Transverse colon (tissue), 4 donors: ENCODE results near the gene DDX27. TPM values are rescaled to one million over a fixed set of nuclear protein-coding genes. Genes with fewer than 3 reads are reported as not detected.
"Not testable (repeated sequence)": the region's sequence is repeated elsewhere in the genome, so short reads cannot be mapped to it uniquely, and the experiment has no call there.

Experiments used
- DNase-seq: peaks from one replicate; pipeline ENCODE4 v3.0.0-alpha.2; 2019
- H3K27ac ChIP-seq, 4 donors: fragments of 200-600 bp; sonication (generic); 2 replicates each; pipeline ENCODE4 v1.5.1; 2016 to 2018; ENCODE audit warnings: inconsistent platforms in 4 of 4
- H3K27me3 ChIP-seq: fragments of 200-600 bp; sonication (generic); 2 replicates; pipeline ENCODE4 v1.5.1; 2017; ENCODE audit warnings: inconsistent platforms
- H3K36me3 ChIP-seq, 4 donors: fragments of 200-600 bp; sonication (generic); 2 replicates each; pipeline ENCODE4 v1.5.1; 2017 to 2019; ENCODE audit warnings: inconsistent platforms in 4 of 4
- H3K4me1 ChIP-seq, 4 donors: fragments of 200-600 bp; sonication (generic); 2 replicates each; pipeline ENCODE4 v1.5.1; 2017 to 2020; ENCODE audit warnings: inconsistent platforms in 4 of 4
- H3K4me3 ChIP-seq, 4 donors: fragments of 200-600 bp; sonication (generic); 1 replicate in 1 of 4; 2 replicates in 3 of 4; pipeline versions ENCODE4 v1.5.1 to v1.6.1; 2017 to 2019; ENCODE audit warnings: inconsistent platforms in 4 of 4
- H3K9me3 ChIP-seq, 2 donors: fragments of 200-600 bp; sonication (generic); 2 replicates each; pipeline ENCODE4 v1.5.1; 2017 to 2019; ENCODE audit warnings: inconsistent platforms in 2 of 2
- CTCF ChIP-seq, 5 experiments: fragments of 200-600 bp in 3 of 5; fragments of 450-650 bp in 2 of 5; sonication (generic) in 3 of 5; IDR thresholded peaks; 1 replicate in 2 of 5; 2 replicates in 3 of 5; pipeline ENCODE4 v1.5.1; 2016 to 2017; ENCODE audit warnings: antibody characterized with exemption in 5 of 5, inconsistent platforms in 3 of 5, mild to moderate bottlenecking in 2 of 5, moderate library complexity in 1 of 5
- EP300 ChIP-seq: sonication (generic); formaldehyde crosslinking; IDR thresholded peaks from one replicate; pipeline ENCODE4 v1.6.1; 2017; ENCODE audit warnings: antibody characterized with exemption, low read depth
- POLR2A ChIP-seq: fragments of 450-650 bp; IDR thresholded peaks from one replicate; pipeline ENCODE4 v1.6.1; 2016; ENCODE audit warnings: antibody characterized with exemption, mild to moderate bottlenecking, moderate library complexity
- POLR2AphosphoS5 ChIP-seq, 3 donors: sonication (generic); formaldehyde crosslinking; IDR thresholded peaks; one replicate each; pipeline ENCODE4 v1.6.1; 2016; ENCODE audit warnings: antibody characterized with exemption in 3 of 3
- WGBS, 2 donors: methylation state at CpG; one replicate each; pipeline ENCODE4 v1.1.5; 2018; ENCODE audit warnings: low coverage in 1 of 2; 5-methylcytosine and 5-hydroxymethylcytosine counted together
- in situ Hi-C, 4 donors: fragments of 200-750 bp; cut with MboI; loops; one replicate each; pipeline versions ENCODE4 v1.15.0 to v1.15.1; 2017; ENCODE audit warnings: low sequenced_read_pairs in 3 of 4, low pct_ligation_motif_present in 1 of 4, low pct_unique_long_range_greater_than_20kb in 1 of 4
- intact Hi-C: fragments of 100-400 bp; cut with DNase I; formaldehyde crosslinking; loops from one replicate; pipeline ENCODE4 v1.15.1; 2023; ENCODE audit warnings: low total_unique reads
- total RNA-seq, 4 donors: library from RNA; depleted of rRNA; stranded (reverse); fragments of >200 nt; gene quantifications; one replicate each; pipeline ENCODE4 v1.1.0, GENCODE V29; 2016

DDX27 gene
- total RNA-seq, 4 donors from 2014 or later: 13.1 to 37.0 (median 24.8) TPM

- peak; percentile 23 for DNase-seq
- WGBS, 2 donors: 1% methylated on average over 23 of the region's 29 CpGs; no CpG with 5 or more reads in 1 of the 2 donors
- TF ChIP-seq CTCF (IDR thresholded peaks at IDR 0.05) (no peak), POLR2AphosphoS5 (IDR thresholded peaks at IDR 0.05) (no peak), POLR2A (no peak), EP300 (no peak)
- Histone ChIP-seq H3K9me3 (no peaks in the 10 kb centered on the region), H3K4me3 (peak overlapping the region; percentile 87 to 97 (median 96)), H3K27me3 (no peaks in the 10 kb centered on the region), H3K36me3 (no peaks in the 10 kb centered on the region), H3K27ac (peak overlapping the region; percentile 94 to 98 (median 97)), H3K4me1 (peaks cover 6 to 37% (median 13%) of the 10 kb centered on the region in 4 donors)
- intact Hi-C loops: no loop called here
- in situ Hi-C loops: no loop called here
Observed at GRCh38 chr20:49187330-49187850, 31.8 kb upstream of the DDX27 start.

GRCh38 chr20:49187851-49188641 is 31.2 kb upstream of the DDX27 start, which contains the start of gene STAU1:
Gene STAU1 (minus strand): TSS chr20:49188334. CDS start chr20:49166201, 22,133 bp downstream.
- H3K27ac ChIP-seq: peak within 1 kb of the TSS; percentile 94 to 98 (median 97)
- peak within 1 kb of the TSS; percentile 87 to 97 (median 96) for H3K4me3 ChIP-seq
- H3K27me3 ChIP-seq: no peaks in the 10 kb centered on the region
- DNase-seq: peak; percentile 96
- H3K9me3 ChIP-seq: no peaks in the 10 kb centered on the region
- no peak for TF ChIP-seq CTCF (IDR thresholded peaks at IDR 0.05)
- peak; percentile 89 to 92 (median 90) for TF ChIP-seq POLR2AphosphoS5 (IDR thresholded peaks at IDR 0.05)
- TF ChIP-seq EP300: no peak
- peak; percentile 83 for TF ChIP-seq POLR2A
- intact Hi-C loops: no loop called here
- no peaks in the 10 kb centered on the region for H3K36me3 ChIP-seq
- peaks cover 6 to 36% (median 13%) of the 10 kb centered on the region in 4 donors for H3K4me1 ChIP-seq
- WGBS, 2 donors: 0 to 1% methylated on average over 9 to 61 of the region's 89 CpGs
- in situ Hi-C loops: no loop called here

GRCh38 chr20:49192944-49193518 is 26.2 kb upstream of the DDX27 start:
- H3K4me1 ChIP-seq, intact Hi-C loops, DNase-seq, H3K4me3 ChIP-seq, in situ Hi-C loops, H3K9me3 ChIP-seq, H3K36me3 ChIP-seq, H3K27ac ChIP-seq, H3K27me3 ChIP-seq: not testable (repeated sequence)
- WGBS, 2 donors: 70 to 87% methylated on average over 2 to 11 of the region's 11 CpGs

GRCh38 chr20:49199729-49200293 is 19.4 kb upstream of the DDX27 start:
- Histone ChIP-seq H3K36me3 (no peaks in the 10 kb centered on the region), H3K27me3 (no peaks in the 10 kb centered on the region), H3K9me3 (no peaks in the 10 kb centered on the region), H3K4me3 (no peak overlapping the region), H3K4me1 (no peaks in the 10 kb centered on the region), H3K27ac (no peak overlapping the region)
- in situ Hi-C loops (no loop called here), intact Hi-C loops (no loop called here)
- WGBS, 2 donors: 75 to 90% methylated on average over 4 of the region's 4 CpGs
- no peak for DNase-seq
- TF ChIP-seq CTCF (IDR thresholded peaks at IDR 0.05) (no peak), POLR2AphosphoS5 (IDR thresholded peaks at IDR 0.05) (no peak), POLR2A (no peak), EP300 (no peak)
